ENCODE data around the gene BLM. TPM values are rescaled to one million over a fixed set of nuclear protein-coding genes. Genes with fewer than 3 reads are reported as not detected.

The BLM gene
- total RNA-seq, 2 donors from 2014 or later, result 19.3 to 26.7 TPM

DNA sequence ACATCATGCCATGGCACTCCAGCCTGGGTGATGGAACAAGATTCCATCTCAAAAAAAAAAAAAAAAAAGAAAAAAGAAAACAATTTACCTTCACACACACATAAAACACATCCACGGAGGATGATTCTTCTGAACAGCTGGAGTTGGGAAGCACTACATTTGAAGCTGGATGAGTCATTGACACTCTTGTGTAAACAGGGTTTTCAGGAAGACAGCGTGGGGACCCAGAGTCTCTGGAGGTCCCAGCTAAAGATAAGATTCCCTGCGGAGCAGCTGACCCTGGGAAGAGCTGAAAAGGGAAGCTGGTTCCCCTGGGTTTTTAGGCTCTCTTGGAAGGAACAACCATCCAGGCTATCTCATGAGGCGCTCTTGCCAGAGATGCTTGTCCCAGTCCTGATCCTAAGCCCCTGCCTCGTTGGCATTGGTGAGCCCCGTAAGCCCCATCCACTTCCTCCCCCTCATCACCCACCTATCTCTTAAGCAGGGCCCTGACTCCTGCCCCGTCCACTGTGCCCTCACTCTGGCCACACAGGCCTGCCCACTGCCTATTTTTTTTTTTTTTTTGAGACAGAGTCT lies 119.2 kb downstream of the BLM start:
- Histone ChIP-seq H3K4me1 (no peaks in the 10 kb centered on the region), H3K36me3 (no peaks in the 10 kb centered on the region), H3K27ac (no peak overlapping the region), H3K4me3 (no peak overlapping the region), H3K9me3 (no peaks in the 10 kb centered on the region), H3K27me3 (no peaks in the 10 kb centered on the region)
- TF ChIP-seq, protein P1, sequence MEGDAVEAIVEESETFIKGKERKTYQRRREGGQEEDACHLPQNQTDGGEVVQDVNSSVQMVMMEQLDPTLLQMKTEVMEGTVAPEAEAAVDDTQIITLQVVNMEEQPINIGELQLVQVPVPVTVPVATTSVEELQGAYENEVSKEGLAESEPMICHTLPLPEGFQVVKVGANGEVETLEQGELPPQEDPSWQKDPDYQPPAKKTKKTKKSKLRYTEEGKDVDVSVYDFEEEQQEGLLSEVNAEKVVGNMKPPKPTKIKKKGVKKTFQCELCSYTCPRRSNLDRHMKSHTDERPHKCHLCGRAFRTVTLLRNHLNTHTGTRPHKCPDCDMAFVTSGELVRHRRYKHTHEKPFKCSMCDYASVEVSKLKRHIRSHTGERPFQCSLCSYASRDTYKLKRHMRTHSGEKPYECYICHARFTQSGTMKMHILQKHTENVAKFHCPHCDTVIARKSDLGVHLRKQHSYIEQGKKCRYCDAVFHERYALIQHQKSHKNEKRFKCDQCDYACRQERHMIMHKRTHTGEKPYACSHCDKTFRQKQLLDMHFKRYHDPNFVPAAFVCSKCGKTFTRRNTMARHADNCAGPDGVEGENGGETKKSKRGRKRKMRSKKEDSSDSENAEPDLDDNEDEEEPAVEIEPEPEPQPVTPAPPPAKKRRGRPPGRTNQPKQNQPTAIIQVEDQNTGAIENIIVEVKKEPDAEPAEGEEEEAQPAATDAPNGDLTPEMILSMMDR (IDR thresholded peaks at IDR 0.05), result no peak
- DNase-seq (ENCODE audit: low spot score), result no peak

GRCh38 chr15:90837094-90837493 lies 119.9 kb downstream of the BLM start:
- no peaks in the 10 kb centered on the region for H3K36me3 ChIP-seq
- no peaks in the 10 kb centered on the region for H3K27me3 ChIP-seq
- H3K4me3 ChIP-seq, result no peak overlapping the region
- no peaks in the 10 kb centered on the region for H3K9me3 ChIP-seq
- TF ChIP-seq, protein P1 (IDR thresholded peaks at IDR 0.05), result no peak
- no peaks in the 10 kb centered on the region for H3K4me1 ChIP-seq
- DNase-seq (ENCODE audit: low spot score), result no peak
- H3K27ac ChIP-seq, result no peak overlapping the region

- TF ChIP-seq, protein P1 (IDR thresholded peaks at IDR 0.05), result no peak
- Histone ChIP-seq H3K27me3 (no peaks in the 10 kb centered on the region), H3K4me1 (no peaks in the 10 kb centered on the region), H3K36me3 (no peaks in the 10 kb centered on the region), H3K4me3 (no peak overlapping the region), H3K27ac (no peak overlapping the region), H3K9me3 (no peaks in the 10 kb centered on the region)
- no peak for DNase-seq (ENCODE audit: low spot score)
These were observed 121.0 kb downstream of the BLM start for GRCh38 chr15:90838139-90838538.

GRCh38 chr15:90838544-90838943 lies 121.4 kb downstream of the BLM start:
- H3K27ac ChIP-seq, result no peak overlapping the region
- H3K36me3 ChIP-seq, result no peaks in the 10 kb centered on the region
- no peak overlapping the region for H3K4me3 ChIP-seq
- no peaks in the 10 kb centered on the region for H3K27me3 ChIP-seq
- H3K9me3 ChIP-seq, result no peaks in the 10 kb centered on the region
- no peaks in the 10 kb centered on the region for H3K4me1 ChIP-seq
- no peak for DNase-seq (ENCODE audit: low spot score)
- TF ChIP-seq, protein P1 (IDR thresholded peaks at IDR 0.05), result no peak

DNA sequence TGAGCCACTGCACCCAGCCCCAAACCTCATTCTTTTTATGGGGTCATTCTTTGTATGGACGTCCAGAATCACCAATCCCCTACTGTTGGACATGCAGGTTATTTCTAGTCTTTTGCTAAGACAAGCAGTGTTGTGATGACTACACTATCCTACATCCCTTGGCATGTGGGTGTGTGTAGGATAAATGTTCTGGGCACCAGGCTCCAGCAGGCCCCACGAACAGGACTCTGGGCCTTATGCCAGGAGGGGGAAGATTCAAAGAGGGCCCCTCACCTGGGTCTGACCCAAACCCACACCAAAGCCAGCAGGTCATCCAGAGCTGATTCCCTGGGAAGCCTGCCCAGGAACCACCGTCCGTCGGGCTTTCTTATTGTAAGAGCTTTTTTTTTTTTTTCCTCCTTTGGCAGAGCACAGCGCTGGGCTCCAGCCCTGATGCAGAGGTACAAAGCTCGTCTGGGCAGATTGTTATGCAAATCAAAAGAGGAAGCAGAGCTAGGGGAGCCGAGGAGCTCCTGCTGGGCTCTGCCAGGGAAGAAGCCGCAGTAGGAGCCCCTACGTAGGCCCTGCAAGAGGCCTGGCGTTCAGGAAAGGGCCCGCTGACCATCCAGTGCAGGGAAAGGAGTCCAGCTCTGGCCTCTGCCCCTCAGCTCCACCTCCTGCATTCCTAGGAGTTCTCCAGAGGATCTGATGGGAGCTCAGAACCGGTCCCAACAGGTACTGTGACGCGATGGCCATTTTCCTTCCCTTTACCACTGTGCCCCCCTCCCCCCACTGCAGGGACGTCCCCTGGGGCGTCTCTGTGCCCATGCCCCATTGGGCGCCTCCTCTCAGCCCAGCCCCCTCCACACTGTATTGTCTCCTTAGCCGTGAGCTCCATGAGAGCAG lies 122.3 kb downstream of the BLM start:
- no peaks in the 10 kb centered on the region for H3K4me1 ChIP-seq
- no peak for DNase-seq (ENCODE audit: low spot score)
- H3K4me3 ChIP-seq, result no peak overlapping the region
- no peaks in the 10 kb centered on the region for H3K9me3 ChIP-seq
- no peaks in the 10 kb centered on the region for H3K27me3 ChIP-seq
- no peaks in the 10 kb centered on the region for H3K36me3 ChIP-seq
- TF ChIP-seq, protein P1 (IDR thresholded peaks at IDR 0.05), result no peak
- H3K27ac ChIP-seq, result no peak overlapping the region

Data from right atrium auricular region (tissue), 2 donors.